Uterus (tissue), 2 donors: ENCODE results near the gene PRSS21.

Source experiments
- POLR2A ChIP-seq, 2 donors: fragments of 450-650 bp; IDR thresholded peaks; one replicate each; pipeline ENCODE4 v1.6.1; 2016; ENCODE audit warnings: antibody characterized with exemption in 2 of 2, mild to moderate bottlenecking in 1 of 2, moderate library complexity in 1 of 2
- TF ChIP-seq, protein P1 (sequence below), 4 experiments: fragments of 200-600 bp in 2 of 4; fragments of 450-650 bp in 2 of 4; sonication (generic) in 2 of 4; IDR thresholded peaks; one replicate each; pipeline ENCODE4 v1.5.1; 2016 to 2019; ENCODE audit warnings: antibody characterized with exemption in 4 of 4, mild to moderate bottlenecking in 2 of 4, moderate library complexity in 1 of 4

DNA sequence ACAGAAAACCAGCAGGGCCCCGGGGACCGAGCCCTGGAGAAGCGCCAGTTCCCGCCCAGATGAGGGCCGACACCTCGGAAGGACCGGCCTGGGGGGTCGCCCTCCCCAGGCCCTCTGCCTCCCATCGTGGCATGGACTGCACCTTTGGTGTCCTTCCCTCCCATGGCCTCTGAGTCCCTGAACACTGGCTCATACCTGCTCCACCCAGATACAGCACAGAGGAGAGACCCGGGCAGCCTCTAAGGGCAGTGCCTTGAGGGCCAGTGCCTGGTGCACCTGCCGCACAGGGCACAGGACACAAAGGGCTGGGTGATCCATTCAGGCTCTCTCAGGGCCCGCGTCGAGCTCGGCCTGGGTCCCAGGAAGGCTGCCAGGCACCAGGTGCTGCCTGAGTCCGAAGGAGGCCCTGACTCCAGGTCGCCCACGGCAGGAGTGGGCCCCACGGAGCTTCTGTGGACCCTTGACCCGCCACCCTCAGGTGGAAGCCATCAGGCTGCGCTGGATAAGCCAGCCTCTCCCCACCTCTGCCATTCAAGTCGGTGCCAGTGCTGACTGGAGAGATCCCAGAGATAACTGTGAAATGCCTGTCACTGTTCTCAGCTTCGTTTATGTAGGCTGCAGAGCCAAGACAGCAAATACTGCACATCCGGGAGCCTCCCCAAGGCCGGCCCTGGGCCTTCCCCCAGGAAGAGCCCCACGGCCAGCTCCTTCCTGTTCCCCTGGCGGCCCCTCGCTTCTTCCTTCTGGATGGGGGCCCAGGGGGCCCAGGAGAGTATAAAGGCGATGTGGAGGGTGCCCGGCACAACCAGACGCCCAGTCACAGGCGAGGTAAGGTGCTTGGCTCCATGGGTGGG, 12.7 kb downstream of the PRSS21 start, which contains the start of gene ZG16B:
- TF ChIP-seq, protein P1, sequence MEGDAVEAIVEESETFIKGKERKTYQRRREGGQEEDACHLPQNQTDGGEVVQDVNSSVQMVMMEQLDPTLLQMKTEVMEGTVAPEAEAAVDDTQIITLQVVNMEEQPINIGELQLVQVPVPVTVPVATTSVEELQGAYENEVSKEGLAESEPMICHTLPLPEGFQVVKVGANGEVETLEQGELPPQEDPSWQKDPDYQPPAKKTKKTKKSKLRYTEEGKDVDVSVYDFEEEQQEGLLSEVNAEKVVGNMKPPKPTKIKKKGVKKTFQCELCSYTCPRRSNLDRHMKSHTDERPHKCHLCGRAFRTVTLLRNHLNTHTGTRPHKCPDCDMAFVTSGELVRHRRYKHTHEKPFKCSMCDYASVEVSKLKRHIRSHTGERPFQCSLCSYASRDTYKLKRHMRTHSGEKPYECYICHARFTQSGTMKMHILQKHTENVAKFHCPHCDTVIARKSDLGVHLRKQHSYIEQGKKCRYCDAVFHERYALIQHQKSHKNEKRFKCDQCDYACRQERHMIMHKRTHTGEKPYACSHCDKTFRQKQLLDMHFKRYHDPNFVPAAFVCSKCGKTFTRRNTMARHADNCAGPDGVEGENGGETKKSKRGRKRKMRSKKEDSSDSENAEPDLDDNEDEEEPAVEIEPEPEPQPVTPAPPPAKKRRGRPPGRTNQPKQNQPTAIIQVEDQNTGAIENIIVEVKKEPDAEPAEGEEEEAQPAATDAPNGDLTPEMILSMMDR (IDR thresholded peaks at IDR 0.05): no peak
- no peak for TF ChIP-seq POLR2A (IDR thresholded peaks at IDR 0.05)
